ENCODE measurements around the gene PARD6G.

Gene PARD6G

GRCh38 chr18:80161781-80162417 lies 85.4 kb downstream of the PARD6G start:
- ChIA-PET CTCF (no interaction called here), POLR2A (no interaction called here)
- no peak for DNase-seq (ENCODE audit: extremely low spot score)
- TF ChIP-seq CTBP1 (IDR thresholded peaks at IDR 0.05; ENCODE audit: borderline replicate concordance) (no peak), PKNOX1 (IDR thresholded peaks at IDR 0.05) (no peak), FOXM1 (IDR thresholded peaks at IDR 0.05; ENCODE audit: borderline replicate concordance) (no peak), SUZ12 (IDR thresholded peaks at IDR 0.05) (no peak), LEF1 (IDR thresholded peaks at IDR 0.05; ENCODE audit: borderline replicate concordance) (no peak), ZNF384 (IDR thresholded peaks at IDR 0.05) (no peak), BHLHE40 (IDR thresholded peaks at IDR 0.05; ENCODE audit: borderline replicate concordance) (no peak), ARNT (IDR thresholded peaks at IDR 0.05) (no peak), FOXA1 (IDR thresholded peaks at IDR 0.05) (no peak), NFRKB (IDR thresholded peaks at IDR 0.05) (no peak), HDGF (IDR thresholded peaks at IDR 0.05; ENCODE audit: borderline replicate concordance) (no peak), TARDBP (IDR thresholded peaks at IDR 0.05) (no peak), ELF4 (IDR thresholded peaks at IDR 0.05) (no peak), FOXK2 (IDR thresholded peaks at IDR 0.05) (no peak)

- no peak for TF ChIP-seq ZNF384 (IDR thresholded peaks at IDR 0.05)
- TF ChIP-seq FOXM1 (IDR thresholded peaks at IDR 0.05; ENCODE audit: borderline replicate concordance), result no peak
- no peak for TF ChIP-seq PKNOX1 (IDR thresholded peaks at IDR 0.05)
- TF ChIP-seq TARDBP (IDR thresholded peaks at IDR 0.05), result no peak
- TF ChIP-seq NFRKB (IDR thresholded peaks at IDR 0.05), result no peak
- CTCF ChIA-PET, result no interaction called here
These were observed 87.3 kb downstream of the PARD6G start for GRCh38 chr18:80159713-80160636.

GRCh38 chr18:80158365-80158764 lies 88.9 kb downstream of the PARD6G start:
- POLR2A ChIA-PET, result no interaction called here
- CTCF ChIA-PET, result interaction anchor here (0.6 kb wide), 1 partner anchor 559 kb away, joined by 3 read pairs; no protein-coding TSS in a partner anchor
- TF ChIP-seq L3MBTL2 (conservative IDR thresholded peaks at IDR 0.05) (no peak), ZNF384 (IDR thresholded peaks at IDR 0.05) (no peak), CTBP1 (IDR thresholded peaks at IDR 0.05; ENCODE audit: borderline replicate concordance) (no peak), FOXM1 (IDR thresholded peaks at IDR 0.05; ENCODE audit: borderline replicate concordance) (no peak), TARDBP (IDR thresholded peaks at IDR 0.05) (no peak), BHLHE40 (IDR thresholded peaks at IDR 0.05; ENCODE audit: borderline replicate concordance) (no peak)
- DNase-seq (ENCODE audit: extremely low spot score), result no peak

More at GRCh38 chr18:80159713-80160636, 87.3 kb downstream of the PARD6G start:
- POLR2A ChIA-PET, result no interaction called here
- DNase-seq (ENCODE audit: extremely low spot score), result no peak

GRCh38 chr18:80157708-80158343 lies 89.5 kb downstream of the PARD6G start:
- DNase-seq (ENCODE audit: extremely low spot score), result peak; percentile 51
- POLR2A ChIA-PET, result no interaction called here
- TF ChIP-seq ELF4 (IDR thresholded peaks at IDR 0.05), result no peak
- no peak for TF ChIP-seq FOXK2 (IDR thresholded peaks at IDR 0.05)
- no peak for TF ChIP-seq PKNOX1 (IDR thresholded peaks at IDR 0.05)
- no peak for TF ChIP-seq ARNT (IDR thresholded peaks at IDR 0.05)
- no peak for TF ChIP-seq CTBP1 (IDR thresholded peaks at IDR 0.05; ENCODE audit: borderline replicate concordance)
- CTCF ChIA-PET, result interaction anchor here (0.6 to 0.8 kb wide), 3 partner anchors 8 to 558 kb away, joined by 3 read pairs; no protein-coding TSS in a partner anchor

- CTCF ChIA-PET, result no interaction called here
These were observed 93.0 kb downstream of the PARD6G start for GRCh38 chr18:80154293-80154692.

More at GRCh38 chr18:80154293-80154692, 93.0 kb downstream of the PARD6G start:
- peak; percentile 13 for DNase-seq (ENCODE audit: extremely low spot score)
- POLR2A ChIA-PET, result no interaction called here
- TF ChIP-seq TARDBP (IDR thresholded peaks at IDR 0.05) (no peak), NFRKB (IDR thresholded peaks at IDR 0.05) (no peak), L3MBTL2 (conservative IDR thresholded peaks at IDR 0.05) (no peak), SUZ12 (IDR thresholded peaks at IDR 0.05) (no peak), PKNOX1 (IDR thresholded peaks at IDR 0.05) (no peak), LEF1 (IDR thresholded peaks at IDR 0.05; ENCODE audit: borderline replicate concordance) (no peak), CTBP1 (IDR thresholded peaks at IDR 0.05; ENCODE audit: borderline replicate concordance) (no peak), BHLHE40 (IDR thresholded peaks at IDR 0.05; ENCODE audit: borderline replicate concordance) (no peak), ELF4 (IDR thresholded peaks at IDR 0.05) (no peak), FOXA1 (IDR thresholded peaks at IDR 0.05) (no peak), ARNT (IDR thresholded peaks at IDR 0.05) (no peak)

Measured in HEK293T (cell line).